HFF-Myc (cell line): Measurements from ENCODE around the gene NUMBL.
"Not testable (repeated sequence)": the region's sequence is repeated elsewhere in the genome, so short reads cannot be mapped to it uniquely, and the experiment has no call there.

ENCODE experiments used
- DNase-seq: peaks from one replicate; pipeline ENCODE4 v3.0.0-alpha.2; 2011; ENCODE audit warnings: low read depth; ENCODE audit errors: extremely low read depth
- H3K4me3 ChIP-seq: replicated peaks from 2 replicates; pipeline ENCODE4 v1.5.1; 2011; ENCODE audit warnings: low read depth, mild to moderate bottlenecking, control low read depth, low read length
- CTCF ChIP-seq: IDR thresholded peaks from 2 replicates; pipeline ENCODE4 v1.5.1; 2012; ENCODE audit warnings: mild to moderate bottlenecking, low read depth, low read length, control low read depth; ENCODE audit errors: missing control alignments

Gene NUMBL

GRCh38 chr19:40658031-40658430 lies 32.4 kb downstream of the NUMBL start:
- no peak for DNase-seq

GRCh38 chr19:40655684-40656083 lies 34.8 kb downstream of the NUMBL start:
- not testable (repeated sequence) for DNase-seq, H3K4me3 ChIP-seq

More at GRCh38 chr19:40658031-40658430, 32.4 kb downstream of the NUMBL start:
- H3K4me3 ChIP-seq, result no peak overlapping the region
- no peak for TF ChIP-seq CTCF

GRCh38 chr19:40652303-40652702 lies 38.1 kb downstream of the NUMBL start:
- H3K4me3 ChIP-seq, DNase-seq: not testable (repeated sequence)

- H3K4me3 ChIP-seq, result no peak overlapping the region
- TF ChIP-seq CTCF, result no peak
- DNase-seq, result peak; percentile 40
Observed at GRCh38 chr19:40650749-40651305, 39.6 kb downstream of the NUMBL start.

GRCh38 chr19:40649903-40650675 lies 40.4 kb downstream of the NUMBL start:
- H3K4me3 ChIP-seq, result not testable (repeated sequence)
- peak; percentile 40 for DNase-seq

- no peak for DNase-seq
- TF ChIP-seq CTCF, result no peak
- H3K4me3 ChIP-seq, result 0 out of 2 replicates have a peak overlapping the region, but pooled peaks have one; percentile 8
Observed at GRCh38 chr19:40646743-40647254, 43.7 kb downstream of the NUMBL start.

- no peak for DNase-seq
- H3K4me3 ChIP-seq, result no peak overlapping the region
- TF ChIP-seq CTCF, result no peak
Observed at GRCh38 chr19:40642757-40643305, 47.6 kb downstream of the NUMBL start.

GRCh38 chr19:40642051-40642706 lies 48.3 kb downstream of the NUMBL start:
- H3K4me3 ChIP-seq, result no peak overlapping the region
- DNase-seq, result no peak
- TF ChIP-seq CTCF, result no peak
